RWPE2 (cell line): ENCODE measurements around the gene TAOK3.

Source experiments
- ATAC-seq: fragments of 200-7000 bp; cut with Tn5 transposase; 3 replicates; pipeline ENCODE4 v1.9.1; 2021; ENCODE audit warnings: low read depth
- DNase-seq: peaks from one replicate; pipeline ENCODE4 v3.0.0-alpha.2; 2020; ENCODE audit warnings: low spot score
- H3K27ac ChIP-seq: fragments of 450-650 bp; 2 replicates; pipeline ENCODE4 v1.5.1; 2017; ENCODE audit warnings: mild to moderate bottlenecking; ENCODE audit not compliant: poor library complexity, severe bottlenecking
- H3K27me3 ChIP-seq: fragments of 250-450 bp; sonication (Bioruptor Pico); 2 replicates; pipeline ENCODE4 v1.5.1; 2021; ENCODE audit warnings: mild to moderate bottlenecking, moderate library complexity; ENCODE audit not compliant: insufficient read depth, poor library complexity, severe bottlenecking
- H3K36me3 ChIP-seq: fragments of 250-450 bp; sonication (Bioruptor Pico); 2 replicates; pipeline ENCODE4 v1.5.1; 2020; ENCODE audit warnings: low read depth, mild to moderate bottlenecking, moderate library complexity
- H3K4me1 ChIP-seq: fragments of 250-450 bp; sonication (Bioruptor Pico); 2 replicates; pipeline ENCODE4 v1.5.1; 2021; ENCODE audit warnings: mild to moderate bottlenecking, moderate library complexity; ENCODE audit not compliant: insufficient read depth, poor library complexity, severe bottlenecking
- H3K4me3 ChIP-seq: fragments of 250-450 bp; sonication (Bioruptor Pico); 2 replicates; pipeline ENCODE4 v1.5.1; 2021; ENCODE audit warnings: mild to moderate bottlenecking, moderate library complexity; ENCODE audit not compliant: severe bottlenecking
- H3K9me3 ChIP-seq: fragments of 250-450 bp; sonication (Bioruptor Pico); 2 replicates; pipeline ENCODE4 v1.5.1; 2021; ENCODE audit warnings: mild to moderate bottlenecking, moderate library complexity; ENCODE audit not compliant: severe bottlenecking
- CTCF ChIP-seq: fragments of 450-650 bp; IDR thresholded peaks from one replicate; pipeline ENCODE4 v1.5.1; 2017; ENCODE audit warnings: mild to moderate bottlenecking, moderate library complexity; ENCODE audit not compliant: poor library complexity, severe bottlenecking

TAOK3 gene

DNA sequence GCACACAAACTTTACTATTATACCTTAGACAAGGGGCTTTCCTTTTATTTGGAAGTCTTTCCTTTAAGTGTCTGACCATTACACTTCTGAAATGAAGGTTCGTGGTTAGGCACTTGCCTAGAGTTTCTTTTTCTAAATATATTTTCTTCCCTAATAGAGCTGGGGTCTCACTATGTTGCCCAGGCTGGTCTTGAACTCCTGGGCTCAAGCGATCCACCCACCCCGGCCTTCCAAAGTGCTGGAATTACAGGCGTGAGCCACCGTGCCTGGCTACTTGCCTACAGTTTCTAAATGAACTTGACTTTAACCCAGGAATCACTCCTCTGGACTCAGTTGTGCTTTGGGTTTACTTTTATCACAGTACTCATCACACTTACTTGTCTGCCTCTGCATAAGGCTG lies 179.2 kb downstream of the TAOK3 start:
- ATAC-seq: no peak
- no peak for DNase-seq
- Histone ChIP-seq H3K27me3 (no peaks in the 10 kb centered on the region), H3K9me3 (no peaks in the 10 kb centered on the region), H3K27ac (no peak overlapping the region), H3K4me3 (no peak overlapping the region), H3K36me3 (peaks cover 32% of the 10 kb centered on the region), H3K4me1 (peaks cover 10% of the 10 kb centered on the region)
- TF ChIP-seq CTCF: no peak

GRCh38 chr12:118190266-118190665 lies 182.4 kb downstream of the TAOK3 start:
- Histone ChIP-seq H3K36me3 (peaks cover 13% of the 10 kb centered on the region), H3K27ac (no peak overlapping the region), H3K27me3 (no peaks in the 10 kb centered on the region), H3K4me1 (peaks cover 10% of the 10 kb centered on the region), H3K4me3 (no peak overlapping the region), H3K9me3 (no peaks in the 10 kb centered on the region)
- ATAC-seq (0 out of 3 replicates have a peak, but pooled peaks have one; percentile 27), DNase-seq (no peak)
- TF ChIP-seq CTCF: no peak

GRCh38 chr12:118189741-118190191 lies 182.9 kb downstream of the TAOK3 start:
- H3K4me1 ChIP-seq: peaks cover 10% of the 10 kb centered on the region
- DNase-seq: no peak
- TF ChIP-seq CTCF: no peak
- ATAC-seq: no peak
- no peaks in the 10 kb centered on the region for H3K27me3 ChIP-seq
- peaks cover 8% of the 10 kb centered on the region for H3K36me3 ChIP-seq
- no peak overlapping the region for H3K27ac ChIP-seq
- no peaks in the 10 kb centered on the region for H3K9me3 ChIP-seq
- H3K4me3 ChIP-seq: no peak overlapping the region

DNA sequence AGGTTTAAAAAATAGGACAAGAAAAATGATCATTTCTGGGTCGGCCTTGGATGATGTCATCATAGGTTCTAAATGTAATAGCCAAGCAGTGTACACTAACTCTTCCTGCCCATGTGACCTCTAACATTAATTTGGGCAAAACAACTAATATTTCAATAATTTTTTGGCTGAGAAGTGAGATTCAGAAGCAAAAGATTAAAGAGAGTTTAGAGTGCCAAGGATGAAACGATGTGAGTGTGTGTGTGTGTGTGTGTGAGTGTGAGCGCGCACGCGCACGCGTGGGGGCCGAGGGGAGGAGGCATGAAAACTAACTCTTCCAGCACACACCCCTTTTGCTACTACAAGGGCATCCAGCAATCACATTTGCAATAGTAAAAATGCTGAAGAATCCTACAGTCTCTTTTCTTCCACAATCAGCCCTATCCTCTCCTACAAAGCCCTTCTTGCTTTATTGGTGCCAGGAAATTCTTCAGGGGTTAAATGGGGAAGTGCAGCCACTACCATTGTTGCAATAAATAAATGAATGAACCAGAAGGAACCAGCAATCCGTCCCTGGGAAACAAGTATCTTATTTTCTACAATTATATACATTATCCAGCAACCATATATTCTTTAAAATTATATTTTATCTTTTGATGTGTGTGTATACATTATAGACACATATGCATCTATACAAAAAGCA lies 183.9 kb downstream of the TAOK3 start:
- Histone ChIP-seq H3K27me3 (no peaks in the 10 kb centered on the region), H3K36me3 (peaks cover 8% of the 10 kb centered on the region), H3K4me1 (peaks cover 10% of the 10 kb centered on the region), H3K9me3 (no peaks in the 10 kb centered on the region), H3K4me3 (no peak overlapping the region), H3K27ac (no peak overlapping the region)
- ATAC-seq (no peak), DNase-seq (no peak)
- no peak for TF ChIP-seq CTCF

DNA sequence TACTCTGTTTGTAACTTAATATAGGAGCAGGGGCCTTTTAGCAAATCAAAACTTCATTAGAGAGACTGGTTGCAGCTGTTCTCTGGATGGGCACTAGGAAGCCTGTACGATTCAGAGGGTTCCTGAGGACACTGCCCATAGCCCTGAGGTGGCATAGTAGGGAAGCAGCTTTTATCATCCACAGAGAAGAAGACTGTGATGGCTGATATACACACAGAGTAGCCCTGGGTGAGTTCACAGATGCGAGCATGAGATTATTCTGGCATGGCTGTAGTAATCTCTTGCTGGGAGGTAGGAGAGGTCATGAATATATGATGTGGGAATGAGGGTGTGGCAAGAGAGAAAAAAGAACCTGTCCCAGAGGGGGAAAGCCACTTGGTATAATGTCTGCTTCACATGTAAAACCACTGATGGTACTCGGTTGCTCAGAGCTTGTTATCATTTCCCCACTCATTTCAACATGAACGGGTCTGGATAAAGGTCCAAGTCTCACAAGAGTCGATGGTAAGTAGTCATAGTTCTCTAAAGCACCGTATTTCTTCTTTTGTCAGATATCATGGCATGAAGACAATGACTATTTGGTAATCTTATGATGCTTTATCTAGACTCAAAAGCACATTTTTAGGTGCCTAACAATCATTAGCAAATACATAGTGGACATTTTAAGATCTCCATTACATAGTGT lies 184.8 kb downstream of the TAOK3 start:
- Histone ChIP-seq H3K9me3 (no peaks in the 10 kb centered on the region), H3K27ac (no peak overlapping the region), H3K27me3 (no peaks in the 10 kb centered on the region), H3K36me3 (peaks cover 8% of the 10 kb centered on the region), H3K4me3 (no peak overlapping the region), H3K4me1 (peaks cover 10% of the 10 kb centered on the region)
- no peak for DNase-seq
- ATAC-seq: no peak; the same call in 2 of the 3 replicates
- TF ChIP-seq CTCF: no peak
